HL-60 (cell line): Measurements from ENCODE around the gene TSR2.

Source experiments
- DNase-seq, 2 experiments: peaks; one replicate each; pipeline ENCODE4 v3.0.0-alpha.2; 2010 to 2020; ENCODE audit warnings: low read depth in 1 of 2, low spot score in 1 of 2
- H3K27ac ChIP-seq: fragments of 250-450 bp; sonication (Bioruptor Pico); replicated peaks from 2 replicates; pipeline ENCODE4 v1.5.1; 2020; ENCODE audit warnings: mild to moderate bottlenecking, moderate library complexity
- H3K27me3 ChIP-seq: fragments of 250-450 bp; sonication (Bioruptor Pico); 2 replicates; pipeline ENCODE4 v1.5.1; 2021; ENCODE audit warnings: mild to moderate bottlenecking, moderate library complexity; ENCODE audit not compliant: insufficient read depth, poor library complexity, severe bottlenecking
- H3K4me3 ChIP-seq: replicated peaks from 2 replicates; pipeline ENCODE4 v1.5.1; 2011; ENCODE audit warnings: mild to moderate bottlenecking, control low read depth, low read length; ENCODE audit not compliant: insufficient read depth
- GABPA ChIP-seq: IDR thresholded peaks from 2 replicates; pipeline ENCODE4 v1.6.1; 2012; ENCODE audit warnings: low read depth
- POLR2AphosphoS5 ChIP-seq: IDR thresholded peaks from 2 replicates; pipeline ENCODE4 v1.6.1; 2012; ENCODE audit warnings: low read depth
- SPI1 ChIP-seq: IDR thresholded peaks from 2 replicates; pipeline ENCODE4 v1.6.1; 2012; ENCODE audit warnings: low read depth, mild to moderate bottlenecking, borderline replicate concordance
- TF ChIP-seq, protein P1 (sequence below): IDR thresholded peaks from one replicate; pipeline ENCODE4 v1.5.1; 2011; ENCODE audit warnings: low read length, control low read depth, inconsistent platforms; ENCODE audit not compliant: insufficient read depth
- TF ChIP-seq, protein P2 (sequence below): IDR thresholded peaks from 2 replicates; pipeline ENCODE4 v1.6.1; 2012; ENCODE audit warnings: low read depth; ENCODE audit not compliant: insufficient replicate concordance

Gene TSR2

DNA sequence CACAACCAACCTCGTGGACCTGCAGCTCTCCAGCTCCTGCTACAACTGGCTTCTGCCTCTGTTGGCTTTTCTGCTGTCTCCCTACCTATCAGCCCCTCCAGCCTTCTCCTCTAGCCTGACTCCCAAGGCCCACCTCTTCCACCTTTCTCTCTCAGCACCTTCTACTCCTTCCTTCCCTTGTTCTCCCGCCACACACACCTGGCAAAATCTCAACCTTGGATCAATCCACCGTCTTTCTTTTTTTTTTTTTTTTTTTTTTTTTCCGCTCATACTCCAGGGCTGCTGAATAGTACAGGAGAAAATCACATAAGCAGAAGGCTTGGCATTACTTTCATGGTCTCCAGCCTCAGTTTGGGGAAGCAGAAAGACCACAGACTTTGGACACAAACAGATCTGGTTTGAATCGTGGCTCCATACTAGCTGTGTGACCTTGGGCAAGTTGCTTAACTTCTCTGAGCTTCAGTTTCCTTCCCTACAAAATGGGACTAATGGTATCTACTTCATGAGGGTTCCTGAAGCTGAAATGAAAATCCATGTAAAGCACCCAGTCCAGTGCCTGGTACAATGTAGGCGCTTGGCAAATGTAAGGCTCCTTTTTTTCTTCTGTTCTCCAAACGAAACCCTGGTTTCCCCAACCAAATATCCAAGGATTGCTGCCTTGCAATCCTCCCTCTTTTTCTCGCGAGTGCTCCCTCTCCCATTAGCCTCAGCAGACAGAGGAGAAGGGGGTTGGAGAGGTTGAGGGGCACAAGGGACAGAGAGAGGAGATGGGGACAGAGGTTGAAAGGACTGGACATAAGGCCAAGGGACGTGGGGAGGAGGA, 54.2 kb downstream of the TSR2 start:
- TF ChIP-seq, protein P1, sequence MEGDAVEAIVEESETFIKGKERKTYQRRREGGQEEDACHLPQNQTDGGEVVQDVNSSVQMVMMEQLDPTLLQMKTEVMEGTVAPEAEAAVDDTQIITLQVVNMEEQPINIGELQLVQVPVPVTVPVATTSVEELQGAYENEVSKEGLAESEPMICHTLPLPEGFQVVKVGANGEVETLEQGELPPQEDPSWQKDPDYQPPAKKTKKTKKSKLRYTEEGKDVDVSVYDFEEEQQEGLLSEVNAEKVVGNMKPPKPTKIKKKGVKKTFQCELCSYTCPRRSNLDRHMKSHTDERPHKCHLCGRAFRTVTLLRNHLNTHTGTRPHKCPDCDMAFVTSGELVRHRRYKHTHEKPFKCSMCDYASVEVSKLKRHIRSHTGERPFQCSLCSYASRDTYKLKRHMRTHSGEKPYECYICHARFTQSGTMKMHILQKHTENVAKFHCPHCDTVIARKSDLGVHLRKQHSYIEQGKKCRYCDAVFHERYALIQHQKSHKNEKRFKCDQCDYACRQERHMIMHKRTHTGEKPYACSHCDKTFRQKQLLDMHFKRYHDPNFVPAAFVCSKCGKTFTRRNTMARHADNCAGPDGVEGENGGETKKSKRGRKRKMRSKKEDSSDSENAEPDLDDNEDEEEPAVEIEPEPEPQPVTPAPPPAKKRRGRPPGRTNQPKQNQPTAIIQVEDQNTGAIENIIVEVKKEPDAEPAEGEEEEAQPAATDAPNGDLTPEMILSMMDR, result no peak
- TF ChIP-seq POLR2AphosphoS5 (no peak), SPI1 (no peak), GABPA (no peak)
- TF ChIP-seq, protein P2, sequence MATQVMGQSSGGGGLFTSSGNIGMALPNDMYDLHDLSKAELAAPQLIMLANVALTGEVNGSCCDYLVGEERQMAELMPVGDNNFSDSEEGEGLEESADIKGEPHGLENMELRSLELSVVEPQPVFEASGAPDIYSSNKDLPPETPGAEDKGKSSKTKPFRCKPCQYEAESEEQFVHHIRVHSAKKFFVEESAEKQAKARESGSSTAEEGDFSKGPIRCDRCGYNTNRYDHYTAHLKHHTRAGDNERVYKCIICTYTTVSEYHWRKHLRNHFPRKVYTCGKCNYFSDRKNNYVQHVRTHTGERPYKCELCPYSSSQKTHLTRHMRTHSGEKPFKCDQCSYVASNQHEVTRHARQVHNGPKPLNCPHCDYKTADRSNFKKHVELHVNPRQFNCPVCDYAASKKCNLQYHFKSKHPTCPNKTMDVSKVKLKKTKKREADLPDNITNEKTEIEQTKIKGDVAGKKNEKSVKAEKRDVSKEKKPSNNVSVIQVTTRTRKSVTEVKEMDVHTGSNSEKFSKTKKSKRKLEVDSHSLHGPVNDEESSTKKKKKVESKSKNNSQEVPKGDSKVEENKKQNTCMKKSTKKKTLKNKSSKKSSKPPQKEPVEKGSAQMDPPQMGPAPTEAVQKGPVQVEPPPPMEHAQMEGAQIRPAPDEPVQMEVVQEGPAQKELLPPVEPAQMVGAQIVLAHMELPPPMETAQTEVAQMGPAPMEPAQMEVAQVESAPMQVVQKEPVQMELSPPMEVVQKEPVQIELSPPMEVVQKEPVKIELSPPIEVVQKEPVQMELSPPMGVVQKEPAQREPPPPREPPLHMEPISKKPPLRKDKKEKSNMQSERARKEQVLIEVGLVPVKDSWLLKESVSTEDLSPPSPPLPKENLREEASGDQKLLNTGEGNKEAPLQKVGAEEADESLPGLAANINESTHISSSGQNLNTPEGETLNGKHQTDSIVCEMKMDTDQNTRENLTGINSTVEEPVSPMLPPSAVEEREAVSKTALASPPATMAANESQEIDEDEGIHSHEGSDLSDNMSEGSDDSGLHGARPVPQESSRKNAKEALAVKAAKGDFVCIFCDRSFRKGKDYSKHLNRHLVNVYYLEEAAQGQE, result no peak
- H3K27me3 ChIP-seq, result no peaks in the 10 kb centered on the region
- H3K27ac ChIP-seq, result no peak overlapping the region
- H3K4me3 ChIP-seq, result no peak overlapping the region
- DNase-seq, result no peak
